ENCODE data around the gene MYO10.
A peak's percentile ranks its signal among the peaks of the same experiment; 100 is the strongest.

MYO10 gene

GRCh38 chr5:16943846-16944678 lies 8.0 kb upstream of the MYO10 start:
- DNase-seq (ENCODE audit: low read depth), result no peak

GRCh38 chr5:16937503-16938161 lies 1.5 kb upstream of the MYO10 start:
- DNase-seq (ENCODE audit: low read depth), result no peak

DNA sequence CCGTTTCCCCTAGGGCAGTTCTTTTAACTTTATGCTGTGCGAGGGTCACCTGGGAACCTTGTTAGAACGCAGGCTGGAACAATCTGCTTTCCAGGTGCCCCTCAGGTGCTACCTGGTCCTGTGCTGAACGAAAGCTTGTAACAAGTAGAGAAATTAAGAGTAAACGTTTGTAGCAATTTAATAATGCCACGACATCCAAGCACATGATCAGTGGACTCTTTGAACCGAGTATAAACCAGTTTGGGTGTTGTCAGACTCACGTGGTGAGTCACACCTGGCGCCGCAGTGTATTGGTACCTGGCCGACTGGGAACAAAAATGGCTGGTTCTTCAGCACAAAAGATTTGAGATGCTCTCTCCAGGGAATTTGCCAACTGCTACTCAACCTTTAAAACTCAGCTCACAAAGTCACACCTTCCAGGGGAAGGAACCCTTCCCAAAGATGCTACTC lies 926 bp upstream of the MYO10 start:
- no peak for DNase-seq (ENCODE audit: low read depth)

DNA sequence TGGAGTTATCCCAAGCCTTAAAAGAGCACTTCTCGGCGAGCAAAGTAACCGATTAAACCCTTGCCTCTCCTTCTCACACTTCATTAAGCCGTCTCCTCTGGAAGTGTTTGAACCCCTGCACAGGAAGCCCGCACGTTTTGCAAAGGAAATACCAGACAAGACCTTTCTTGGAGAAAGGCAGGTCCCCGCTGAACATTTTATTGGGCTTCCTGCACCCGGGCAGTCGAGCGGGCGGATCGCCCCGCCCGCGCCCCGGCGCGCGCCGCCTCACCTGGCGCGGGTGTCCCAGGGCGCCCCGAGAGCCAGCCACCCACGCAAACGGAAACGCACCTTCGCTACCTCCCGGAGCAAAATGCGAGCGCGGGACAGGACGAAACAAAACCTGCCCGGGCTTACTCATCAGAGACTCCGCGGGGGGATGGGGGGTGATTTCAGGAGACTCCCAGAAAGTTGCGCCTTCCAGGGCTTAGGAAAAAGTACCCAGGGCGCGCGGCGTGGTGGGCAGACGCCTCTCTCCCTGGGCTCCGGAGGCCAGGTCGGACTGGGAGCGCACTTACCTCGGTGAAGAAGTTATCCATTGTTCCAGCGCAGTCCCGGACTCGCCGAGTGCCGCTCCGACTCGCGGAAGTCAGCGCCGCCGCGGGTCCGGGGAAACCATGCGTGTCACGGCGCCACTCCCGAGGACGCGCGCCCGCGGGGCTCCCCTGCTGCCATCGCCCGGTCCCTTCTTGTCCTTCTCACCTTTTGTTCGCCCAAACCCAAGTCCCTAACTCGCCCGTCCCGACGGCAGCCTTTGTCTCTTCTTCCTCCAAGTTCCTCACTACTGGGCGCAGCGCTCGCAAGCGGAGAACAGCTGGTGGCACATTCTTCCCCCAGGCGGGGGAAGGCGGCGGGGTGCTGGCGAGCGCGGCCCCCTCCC lies 598 bp downstream of the MYO10 start:
- peak; percentile 44 for DNase-seq (ENCODE audit: low read depth)

- DNase-seq (ENCODE audit: low read depth), result peak; percentile 60
Measured at GRCh38 chr5:16934677-16935153, 1.4 kb downstream of the MYO10 start.

GRCh38 chr5:16934123-16934522 lies 2.0 kb downstream of the MYO10 start:
- peak; percentile 78 for DNase-seq (ENCODE audit: low read depth)

DNA sequence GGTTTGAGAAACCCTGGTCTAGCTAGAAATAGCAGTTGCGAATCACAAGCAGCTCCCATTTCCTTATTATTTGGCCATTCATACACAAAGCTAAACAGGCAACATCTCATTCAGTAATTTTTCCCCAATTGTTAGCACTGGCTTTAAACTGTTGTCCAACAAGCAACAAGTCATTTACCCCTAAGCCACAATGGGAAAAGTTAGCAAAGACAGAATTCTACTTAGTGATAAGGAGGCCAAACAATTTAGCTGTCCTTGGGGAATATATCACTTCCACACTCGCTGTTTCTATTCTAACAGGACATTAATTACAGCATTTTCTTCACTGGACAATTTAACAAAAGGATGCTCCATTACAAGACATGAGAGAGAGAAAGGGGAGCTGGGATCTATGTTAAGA lies 2.8 kb downstream of the MYO10 start:
- DNase-seq (ENCODE audit: low read depth), result no peak

DNA sequence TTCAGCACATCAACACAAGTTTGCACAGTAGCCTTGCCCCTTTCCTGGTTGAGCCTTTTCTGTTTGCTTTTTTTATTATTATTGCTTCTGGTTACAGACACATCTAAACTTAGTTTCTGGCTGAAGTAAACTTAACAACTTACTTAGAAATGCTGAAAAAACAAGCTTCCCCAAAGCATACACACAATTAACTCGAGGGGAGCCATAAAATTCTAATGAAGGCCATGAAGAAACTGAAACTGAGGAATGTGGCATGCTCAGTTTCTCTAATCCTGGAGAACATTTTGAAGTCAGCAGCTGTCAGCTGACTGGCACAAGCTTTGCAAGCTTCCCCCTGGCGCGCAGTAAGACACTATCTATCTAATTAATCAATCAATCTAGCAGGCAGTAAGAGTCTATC lies 3.7 kb downstream of the MYO10 start:
- peak; percentile 47 for DNase-seq (ENCODE audit: low read depth)

- peak; percentile 52 for DNase-seq (ENCODE audit: low read depth)
Measured at GRCh38 chr5:16931334-16932110, 4.6 kb downstream of the MYO10 start.

DNA sequence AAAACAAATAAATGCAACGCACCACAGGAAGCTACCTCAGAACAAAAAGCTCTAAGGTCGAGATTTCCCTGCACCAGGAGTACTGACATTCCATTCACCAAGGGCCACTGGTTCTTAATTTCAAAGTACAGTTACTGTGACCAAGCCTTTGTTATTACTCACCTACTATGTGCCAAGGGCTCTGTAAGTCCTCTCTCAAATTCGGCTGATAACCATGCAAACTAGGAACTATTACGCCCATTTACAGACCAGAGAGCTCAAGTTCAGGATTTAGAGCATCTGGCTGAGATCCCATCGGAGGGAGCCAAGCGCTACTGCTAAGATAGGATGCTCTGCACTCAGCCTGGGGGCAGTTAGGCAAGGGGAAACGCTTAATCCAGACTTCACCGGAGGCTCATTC lies 5.6 kb downstream of the MYO10 start:
- DNase-seq (ENCODE audit: low read depth), result peak; percentile 40

DNA sequence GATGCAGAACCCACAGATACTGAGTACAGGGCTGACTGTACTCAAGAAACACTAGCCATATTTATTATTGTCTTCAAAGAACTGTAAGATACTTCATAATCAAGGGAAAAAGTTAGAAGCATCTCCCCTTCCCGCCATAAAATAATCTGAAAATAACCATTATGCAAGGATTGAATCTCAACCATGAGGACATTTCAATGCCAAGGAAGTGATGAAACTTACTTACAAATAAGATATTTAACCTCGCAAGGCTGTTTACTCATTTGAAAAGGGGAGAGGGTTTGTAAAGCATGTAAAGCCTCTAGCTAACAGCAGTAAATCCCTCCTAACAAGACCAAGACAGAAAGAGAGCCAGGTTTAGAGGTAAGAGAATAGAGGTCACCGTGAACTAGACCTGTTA lies 6.3 kb downstream of the MYO10 start:
- no peak for DNase-seq (ENCODE audit: low read depth)

- DNase-seq (ENCODE audit: low read depth), result no peak
Measured at GRCh38 chr5:16929347-16929746, 6.7 kb downstream of the MYO10 start.

DNA sequence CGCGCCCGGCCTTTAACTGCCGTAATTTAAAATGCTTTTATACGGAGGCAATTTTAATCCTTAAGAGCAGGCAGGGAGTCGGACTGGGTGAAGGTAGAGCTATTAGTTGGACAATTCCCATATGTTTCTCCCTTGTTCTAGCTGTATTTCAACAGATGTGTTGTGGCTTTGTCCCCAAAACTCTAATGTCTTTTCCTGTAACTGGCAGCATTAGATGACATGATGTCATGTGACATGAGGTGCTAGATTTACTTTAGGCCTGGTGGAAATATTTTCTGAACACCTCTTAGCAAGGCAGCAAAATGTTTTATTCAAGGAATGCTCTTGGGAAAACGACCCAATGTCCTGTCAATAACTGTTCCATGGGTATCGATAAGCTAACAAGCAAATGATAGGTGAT lies 8.5 kb downstream of the MYO10 start:
- DNase-seq (ENCODE audit: low read depth), result no peak

DNA sequence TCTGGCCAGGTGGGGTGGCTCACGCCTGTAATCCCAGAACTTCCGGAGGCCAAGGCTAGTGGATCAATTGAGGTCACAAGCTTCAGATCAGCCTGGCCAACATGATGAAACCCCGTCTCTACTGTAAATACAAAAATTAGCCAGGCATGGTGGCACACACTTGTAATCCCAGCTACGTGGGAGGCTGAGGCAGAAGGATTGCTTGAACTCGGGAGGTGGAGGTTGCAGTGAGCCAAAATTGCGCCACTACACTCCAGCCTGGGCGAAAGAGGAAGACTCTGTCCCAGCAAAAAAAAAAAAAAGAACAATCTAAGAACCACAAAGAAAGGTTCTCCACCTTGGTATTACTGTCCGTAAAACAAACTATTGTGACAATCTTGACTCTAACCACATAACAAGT lies 9.7 kb downstream of the MYO10 start:
- DNase-seq (ENCODE audit: low read depth), result no peak

- DNase-seq (ENCODE audit: low read depth), result no peak
Measured at GRCh38 chr5:16924206-16924605, 11.9 kb downstream of the MYO10 start.

- no peak for DNase-seq (ENCODE audit: low read depth)
Measured at GRCh38 chr5:16922430-16922829, 13.7 kb downstream of the MYO10 start.

- no peak for DNase-seq (ENCODE audit: low read depth)
Measured at GRCh38 chr5:16921211-16921610, 14.9 kb downstream of the MYO10 start.

DNA sequence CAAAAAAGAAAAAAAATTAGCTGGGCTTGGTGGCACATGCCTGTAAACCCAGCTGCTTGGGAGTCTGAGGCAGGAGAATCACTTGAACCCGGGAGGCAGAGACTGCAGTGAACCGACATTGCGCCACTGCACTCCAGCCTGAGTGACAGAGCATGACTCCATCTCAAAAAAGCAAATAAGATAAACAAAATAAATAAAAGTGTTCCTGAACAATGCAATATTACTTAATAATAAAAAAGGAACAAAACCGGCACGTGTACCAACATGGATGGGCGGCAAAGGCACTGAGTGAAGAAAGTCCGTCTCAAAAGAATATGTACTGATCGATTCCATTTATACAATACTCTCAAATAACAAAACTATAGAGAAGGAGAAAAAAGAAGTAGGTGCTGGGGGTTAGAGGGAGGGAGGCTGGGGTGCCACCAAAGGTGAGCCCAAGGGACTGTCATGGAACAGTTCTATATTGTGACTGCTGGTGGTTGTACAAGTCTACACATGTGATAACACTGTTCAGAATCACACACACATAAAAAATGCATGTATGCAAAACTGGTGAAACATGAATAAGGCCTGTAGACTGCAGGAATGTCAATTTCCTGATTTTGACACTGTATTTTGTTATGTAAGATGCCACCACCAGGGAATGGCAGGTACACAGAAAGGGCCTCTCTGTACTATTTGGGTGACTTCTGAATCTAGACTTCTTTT lies 15.8 kb downstream of the MYO10 start:
- no peak for DNase-seq (ENCODE audit: low read depth)

- DNase-seq (ENCODE audit: low read depth), result no peak
Measured at GRCh38 chr5:16918891-16919671, 17.0 kb downstream of the MYO10 start.

- peak; percentile 19 for DNase-seq (ENCODE audit: low read depth)
Measured at GRCh38 chr5:16918156-16918555, 17.9 kb downstream of the MYO10 start.
